Stomach (tissue), 9 donors: Measurements from ENCODE around the gene PABPN1. TPM values are rescaled to one million over a fixed set of nuclear protein-coding genes. Genes with fewer than 3 reads are reported as not detected.

Source experiments
- DNase-seq, 2 donors: peaks; one replicate each; pipeline versions ENCODE4 v3.0.0 to v3.0.0-alpha.2; 2013 to 2019
- H3K27ac ChIP-seq, 5 donors: fragments of 200-600 bp in 4 of 5; sonication (generic) in 4 of 5; one replicate each; pipeline ENCODE4 v1.5.1; 2013 to 2019; ENCODE audit warnings: mild to moderate bottlenecking in 1 of 5, moderate library complexity in 1 of 5
- H3K27me3 ChIP-seq, 3 donors: fragments of 200-600 bp; sonication (generic); one replicate each; pipeline ENCODE4 v1.5.1; 2017 to 2019; ENCODE audit warnings: mixed run types in 1 of 3
- H3K36me3 ChIP-seq, 4 donors: fragments of 200-600 bp; sonication (generic); 1 replicate in 3 of 4; 2 replicates in 1 of 4; pipeline ENCODE4 v1.5.1; 2016 to 2019
- H3K4me1 ChIP-seq, 4 donors: fragments of 200-600 bp; sonication (generic); one replicate each; pipeline ENCODE4 v1.5.1; 2016 to 2019
- H3K4me3 ChIP-seq, 4 donors: fragments of 200-600 bp; sonication (generic) in 3 of 4; one replicate each; pipeline ENCODE4 v1.5.1; 2016 to 2019; ENCODE audit warnings: mild to moderate bottlenecking in 1 of 4
- H3K9me3 ChIP-seq, 4 donors: fragments of 200-600 bp; sonication (generic); one replicate each; pipeline ENCODE4 v1.5.1; 2016 to 2019
- CTCF ChIP-seq, 7 experiments: fragments of 450-650 bp in 4 of 7; fragments of 200-600 bp in 3 of 7; sonication (generic) in 3 of 7; IDR thresholded peaks; one replicate each; pipeline ENCODE4 v1.5.1; 2016 to 2019; ENCODE audit warnings: antibody characterized with exemption in 7 of 7, control low read depth in 2 of 7, mild to moderate bottlenecking in 1 of 7
- EP300 ChIP-seq: sonication (generic); formaldehyde crosslinking; IDR thresholded peaks from one replicate; pipeline ENCODE4 v1.6.1; 2017; ENCODE audit warnings: antibody characterized with exemption
- POLR2A ChIP-seq, 4 donors: fragments of 450-650 bp; IDR thresholded peaks; one replicate each; pipeline ENCODE4 v1.6.1; 2016; ENCODE audit warnings: antibody characterized with exemption in 4 of 4, control low read depth in 2 of 4, mild to moderate bottlenecking in 1 of 4, moderate library complexity in 1 of 4
- POLR2AphosphoS5 ChIP-seq, 3 donors: sonication (generic); formaldehyde crosslinking; IDR thresholded peaks; one replicate each; pipeline ENCODE4 v1.6.1; 2016; ENCODE audit warnings: antibody characterized with exemption in 3 of 3
- WGBS, 5 donors: extraction: QIAGEN DNeasy Blood & Tissue Kit in 3 of 5; methylation state at CpG; one replicate each; pipeline versions ENCODE4 v1.1.5 to v1.1.7; 2013 to 2018; 5-methylcytosine and 5-hydroxymethylcytosine counted together
- intact Hi-C: fragments of 100-400 bp; cut with DNase I; formaldehyde crosslinking; loops from one replicate; pipeline ENCODE4 v1.15.1; 2023; ENCODE audit warnings: low total_unique reads
- polyA plus RNA-seq, 3 donors: library from polyadenylated mRNA; stranded (reverse); fragments of 200-250 nt; gene quantifications; one replicate each; pipeline ENCODE4 v1.2.3, GENCODE V29; 2013
- total RNA-seq, 5 donors: library from RNA; depleted of rRNA; stranded (reverse); fragments of >200 nt; gene quantifications; one replicate each; pipeline versions ENCODE4 v1.1.0 to v1.2.3, GENCODE V29; 2014 to 2016
- donor health status: healthy with polysubstance abuse.
- donor health status: Bipolar disorder and iron deficiency.
- donor health status: healthy.

The PABPN1 gene
- total and polyA plus RNA-seq, 8 donors: 24.5 to 190 (median 130) TPM

GRCh38 chr14:23347406-23348296, 26.4 kb downstream of the PABPN1 start:
- intact Hi-C loops: no loop called here
- Histone ChIP-seq H3K27ac (no peak overlapping the region), H3K9me3 (no peaks in the 10 kb centered on the region), H3K4me1 (peaks cover 9 to 12% (median 12%) of the 10 kb centered on the region in 4 donors), H3K4me3 (no peak overlapping the region), H3K27me3 (peaks cover 0 to 13% (median 12%) of the 10 kb centered on the region in 3 donors), H3K36me3 (peaks cover 0 to 15% (median 3%) of the 10 kb centered on the region in 4 donors)
- no peak for TF ChIP-seq CTCF (IDR thresholded peaks at IDR 0.05)
- no peak for TF ChIP-seq POLR2AphosphoS5 (IDR thresholded peaks at IDR 0.05)
- DNase-seq: no peak
- 92 to 93% (median 92%) methylated on average over 19 of the region's 19 CpGs for WGBS, 5 donors

- intact Hi-C loops: no loop called here
- peaks cover 0 to 18% (median 18%) of the 10 kb centered on the region in 3 donors for H3K27me3 ChIP-seq
- WGBS, 5 donors: 86 to 93% (median 88%) methylated on average over 6 of the region's 6 CpGs
These were observed 27.0 kb downstream of the PABPN1 start for GRCh38 chr14:23348297-23348655.

GRCh38 chr14:23349156-23349845, 28.0 kb downstream of the PABPN1 start:
- DNase-seq: no peak
- peaks cover 9 to 21% (median 18%) of the 10 kb centered on the region in 4 donors for H3K4me1 ChIP-seq
- peaks cover 0 to 15% (median 3%) of the 10 kb centered on the region in 4 donors for H3K36me3 ChIP-seq
- intact Hi-C loops: no loop called here
- H3K9me3 ChIP-seq: no peaks in the 10 kb centered on the region
- H3K27me3 ChIP-seq: peaks cover 0 to 26% (median 20%) of the 10 kb centered on the region in 3 donors
- WGBS, 5 donors: 89 to 91% (median 90%) methylated on average over 8 of the region's 8 CpGs
- TF ChIP-seq EP300 (no peak), CTCF (IDR thresholded peaks at IDR 0.05) (no peak), POLR2A (IDR thresholded peaks at IDR 0.05) (no peak), POLR2AphosphoS5 (IDR thresholded peaks at IDR 0.05) (no peak)
- H3K4me3 ChIP-seq: no peak overlapping the region
- no peak overlapping the region for H3K27ac ChIP-seq

More at GRCh38 chr14:23348297-23348655, 27.0 kb downstream of the PABPN1 start:
- H3K4me1 ChIP-seq: peaks cover 9 to 19% (median 17%) of the 10 kb centered on the region in 4 donors
- TF ChIP-seq POLR2AphosphoS5 (IDR thresholded peaks at IDR 0.05) (no peak), POLR2A (IDR thresholded peaks at IDR 0.05) (no peak), EP300 (no peak), CTCF (IDR thresholded peaks at IDR 0.05) (no peak)
- no peaks in the 10 kb centered on the region for H3K9me3 ChIP-seq
- H3K27ac ChIP-seq: no peak overlapping the region
- H3K36me3 ChIP-seq: peaks cover 0 to 15% (median 3%) of the 10 kb centered on the region in 4 donors
- no peak for DNase-seq
- H3K4me3 ChIP-seq: no peak overlapping the region

GRCh38 chr14:23351681-23352505, 30.6 kb downstream of the PABPN1 start:
- peak in 1 of 2 donors; percentile 67 for DNase-seq
- no peak for TF ChIP-seq POLR2A (IDR thresholded peaks at IDR 0.05)
- TF ChIP-seq EP300: no peak
- no peak for TF ChIP-seq POLR2AphosphoS5 (IDR thresholded peaks at IDR 0.05)
- no peak for TF ChIP-seq CTCF (IDR thresholded peaks at IDR 0.05)
- H3K4me3 ChIP-seq: peak overlapping the region; percentile 47 to 71 (median 58)
- H3K36me3 ChIP-seq: peaks cover 0 to 16% (median 3%) of the 10 kb centered on the region in 4 donors
- peaks cover 0 to 29% (median 21%) of the 10 kb centered on the region in 3 donors for H3K27me3 ChIP-seq
- H3K27ac ChIP-seq: peak overlapping the region; percentile 11 to 72 (median 29)
- peaks cover 9 to 21% (median 18%) of the 10 kb centered on the region in 4 donors for H3K4me1 ChIP-seq
- no peaks in the 10 kb centered on the region for H3K9me3 ChIP-seq
- 9 to 12% (median 10%) methylated on average over 29 to 61 of the region's 61 CpGs for WGBS, 5 donors
- intact Hi-C loops: no loop called here
